Measurements from ENCODE around the gene SMARCE1.

DNA sequence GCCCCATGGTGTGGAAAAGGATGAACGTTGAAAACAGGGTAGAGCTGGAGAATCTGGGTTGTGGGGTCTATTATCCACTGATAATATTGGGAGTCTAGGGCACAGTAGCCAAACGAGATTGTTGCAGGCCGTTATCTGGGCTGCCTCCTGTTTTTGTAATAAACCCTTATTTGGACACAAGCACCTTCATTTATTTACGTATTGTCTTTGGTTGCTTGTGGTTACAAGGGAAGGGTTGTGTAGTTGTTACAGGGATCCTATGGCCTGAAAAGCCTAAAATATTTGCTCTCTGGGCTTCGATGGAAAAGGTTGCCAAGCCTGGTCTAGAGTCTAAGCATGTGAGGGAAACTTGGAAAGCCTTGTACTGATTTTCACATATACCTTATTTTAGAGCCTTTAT is 4.3 kb upstream of the SMARCE1 start:
- TF ChIP-seq, protein P1, sequence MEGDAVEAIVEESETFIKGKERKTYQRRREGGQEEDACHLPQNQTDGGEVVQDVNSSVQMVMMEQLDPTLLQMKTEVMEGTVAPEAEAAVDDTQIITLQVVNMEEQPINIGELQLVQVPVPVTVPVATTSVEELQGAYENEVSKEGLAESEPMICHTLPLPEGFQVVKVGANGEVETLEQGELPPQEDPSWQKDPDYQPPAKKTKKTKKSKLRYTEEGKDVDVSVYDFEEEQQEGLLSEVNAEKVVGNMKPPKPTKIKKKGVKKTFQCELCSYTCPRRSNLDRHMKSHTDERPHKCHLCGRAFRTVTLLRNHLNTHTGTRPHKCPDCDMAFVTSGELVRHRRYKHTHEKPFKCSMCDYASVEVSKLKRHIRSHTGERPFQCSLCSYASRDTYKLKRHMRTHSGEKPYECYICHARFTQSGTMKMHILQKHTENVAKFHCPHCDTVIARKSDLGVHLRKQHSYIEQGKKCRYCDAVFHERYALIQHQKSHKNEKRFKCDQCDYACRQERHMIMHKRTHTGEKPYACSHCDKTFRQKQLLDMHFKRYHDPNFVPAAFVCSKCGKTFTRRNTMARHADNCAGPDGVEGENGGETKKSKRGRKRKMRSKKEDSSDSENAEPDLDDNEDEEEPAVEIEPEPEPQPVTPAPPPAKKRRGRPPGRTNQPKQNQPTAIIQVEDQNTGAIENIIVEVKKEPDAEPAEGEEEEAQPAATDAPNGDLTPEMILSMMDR (IDR thresholded peaks at IDR 0.05): no peak
- no peak for TF ChIP-seq POLR2A (IDR thresholded peaks at IDR 0.05)
